RPMI8226 (cell line): ENCODE results near the gene ZBED1.

Experiments
- DNase-seq: peaks from one replicate; pipeline ENCODE4 v3.0.0-alpha.2; 2015

ZBED1 gene

GRCh38 chrX:2451501-2452316 lies 49.1 kb downstream of the ZBED1 start:
- DNase-seq = no peak

DNA sequence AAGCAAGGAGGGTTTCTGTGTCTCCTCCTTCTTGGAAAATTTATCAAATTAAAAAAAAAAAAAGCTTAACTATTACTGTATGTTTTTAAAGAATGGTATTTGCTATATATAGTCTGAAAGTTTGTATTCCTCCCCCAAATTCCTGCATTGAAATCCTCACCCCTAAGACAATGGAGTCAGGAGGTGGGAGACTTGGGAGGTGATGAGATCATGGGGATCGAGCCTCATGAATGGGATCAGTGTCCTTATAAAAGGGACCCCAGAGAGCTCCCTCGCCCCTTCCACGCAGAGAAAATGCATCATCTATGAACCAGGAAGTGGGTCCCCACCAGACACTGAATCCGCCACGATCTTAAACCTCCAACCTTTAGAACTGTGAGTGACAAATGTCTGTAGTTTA lies 50.1 kb downstream of the ZBED1 start:
- DNase-seq = no peak

DNA sequence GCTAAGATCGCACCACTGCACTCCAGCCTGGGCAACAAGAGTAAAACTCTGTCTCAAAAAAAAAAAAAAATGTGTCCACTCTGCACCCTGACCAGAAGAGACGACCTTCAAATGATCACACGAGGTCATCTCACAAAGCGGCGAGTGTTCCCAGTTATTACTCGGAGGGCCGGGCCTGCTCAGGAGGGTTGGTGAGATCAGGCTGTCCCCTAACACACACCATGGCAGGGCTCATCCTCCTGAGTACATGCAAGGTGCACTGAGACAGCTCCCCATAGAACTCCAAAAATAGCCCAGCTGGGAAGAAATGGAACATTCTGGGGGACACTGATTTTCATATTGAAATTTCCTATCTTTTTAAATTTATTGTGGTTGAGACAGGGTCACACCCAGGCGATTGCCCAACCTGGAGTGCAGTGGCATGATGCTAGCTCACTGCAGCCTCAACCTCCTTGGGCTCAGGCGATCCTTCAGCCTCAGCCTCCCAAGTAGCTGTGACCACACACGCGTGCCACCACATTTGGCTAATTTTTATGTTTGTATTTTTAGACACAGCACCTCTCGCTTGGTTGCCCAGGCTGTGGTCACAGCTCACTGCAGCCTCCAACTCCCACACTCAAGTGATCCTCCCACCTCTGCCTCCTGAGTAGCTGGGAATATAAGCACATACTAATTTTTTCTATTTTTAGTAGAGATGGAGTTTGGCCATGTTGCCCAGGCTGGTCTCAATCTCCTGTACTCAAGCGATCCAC lies 51.5 kb downstream of the ZBED1 start:
- DNase-seq = no peak

DNA sequence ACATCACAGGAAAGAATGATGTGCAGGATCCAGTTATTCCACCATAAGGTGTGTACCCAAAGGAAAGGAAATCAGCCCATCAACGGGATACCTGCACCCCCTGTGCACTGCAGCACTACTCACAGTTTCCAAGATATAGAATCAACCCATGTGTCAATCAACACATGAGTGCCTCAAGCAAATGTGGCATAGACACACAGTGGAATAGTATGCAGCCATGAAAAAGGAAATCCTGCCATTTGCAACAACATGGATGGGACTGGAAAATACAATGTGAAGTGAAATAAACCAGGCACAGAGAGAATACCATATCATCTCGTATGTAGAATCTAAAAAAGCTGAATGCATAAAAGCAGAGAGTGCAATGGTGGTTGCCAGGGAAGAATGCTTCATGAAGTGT lies 53.3 kb downstream of the ZBED1 start:
- no peak for DNase-seq

DNA sequence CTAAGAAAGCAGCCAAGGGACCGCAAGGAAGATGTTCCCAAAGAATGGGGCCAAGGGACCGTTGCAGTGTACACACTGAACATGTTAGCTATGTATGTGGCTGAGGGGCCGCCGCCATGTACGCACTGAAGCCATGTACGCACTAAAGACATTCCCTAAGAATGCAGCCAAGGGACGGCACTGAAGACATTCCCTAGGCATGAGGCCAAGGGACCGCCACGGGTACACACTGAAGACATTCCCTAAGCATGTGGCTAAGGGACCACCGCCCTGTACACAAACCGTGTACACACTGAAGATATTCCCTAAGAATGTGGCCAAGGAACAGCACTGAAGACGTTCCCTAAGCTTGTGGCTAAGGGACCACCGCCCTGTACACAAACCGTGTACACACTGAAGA lies 54.0 kb downstream of the ZBED1 start:
- no peak for DNase-seq

GRCh38 chrX:2445662-2446623 lies 54.8 kb downstream of the ZBED1 start:
- no peak for DNase-seq

DNA sequence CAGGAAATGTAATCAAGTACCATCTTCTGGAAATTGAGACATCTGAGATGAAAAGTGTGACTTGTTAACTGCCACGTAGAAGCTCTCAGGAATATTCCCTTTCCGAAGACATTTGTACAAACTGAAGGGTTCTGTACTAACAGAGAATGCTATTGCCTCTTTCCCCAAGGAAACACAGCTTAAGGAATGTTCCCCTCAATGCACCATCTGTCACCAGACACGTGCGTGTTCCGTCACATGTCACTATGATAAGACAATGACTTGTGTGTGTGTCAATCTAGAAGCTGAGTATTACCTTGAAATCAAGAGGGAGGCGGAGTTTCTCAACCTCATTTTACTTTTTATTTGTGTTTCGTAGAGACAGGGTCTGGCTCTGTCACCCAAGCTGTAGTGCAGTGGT lies 58.1 kb downstream of the ZBED1 start:
- no peak for DNase-seq

DNA sequence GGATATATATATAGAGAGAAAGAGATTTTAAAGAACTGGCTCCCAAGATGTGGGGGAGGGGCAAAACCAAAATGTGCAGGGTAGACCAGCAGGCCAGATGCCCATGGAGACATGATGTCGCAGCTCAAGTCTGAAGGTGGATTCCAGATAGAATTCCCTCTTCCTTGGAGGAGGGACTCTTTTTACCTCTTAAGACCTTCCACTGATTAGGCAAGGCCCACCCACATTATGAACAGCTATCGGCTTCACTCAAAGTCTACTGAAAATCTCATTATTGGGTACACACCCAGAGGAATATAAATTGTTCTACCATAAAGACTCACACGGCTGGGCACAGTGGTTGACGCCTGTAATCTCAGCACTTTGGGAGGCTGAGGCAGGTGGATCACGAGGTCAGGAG lies 59.3 kb downstream of the ZBED1 start:
- DNase-seq = no peak

DNA sequence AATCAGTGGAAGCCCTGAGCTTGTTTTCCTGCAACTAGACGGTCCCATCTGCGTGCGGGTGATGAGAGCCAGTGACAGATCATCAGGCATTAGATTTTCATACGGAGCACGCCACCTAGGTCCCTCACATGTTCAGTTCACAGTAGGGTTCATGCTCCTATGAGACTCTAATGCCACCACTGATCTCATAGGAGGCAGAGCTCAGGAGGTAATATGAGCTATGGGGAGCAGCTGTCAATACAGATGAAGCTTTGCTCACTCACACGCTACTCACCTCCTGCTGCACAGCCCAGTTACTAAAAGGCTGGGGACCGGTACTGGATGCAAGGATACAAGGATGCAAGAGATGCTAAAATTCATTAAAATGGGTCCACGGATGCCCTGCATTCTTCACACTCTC lies 61.2 kb downstream of the ZBED1 start:
- DNase-seq = no peak
